K562 (cell line): ENCODE data around the gene EPHX1. TPM values are rescaled to one million over a fixed set of nuclear protein-coding genes. Genes with fewer than 3 reads are reported as not detected.
"Not testable (repeated sequence)": the region's sequence is repeated elsewhere in the genome, so short reads cannot be mapped to it uniquely, and the experiment has no call there.

ENCODE experiments used
- ATAC-seq: fragments of 200-7000 bp; cut with Tn5 transposase; 3 replicates; pipeline ENCODE4 v1.9.1; 2020; ENCODE audit warnings: moderate library complexity
- BruUV-seq: library from RNA; stranded (reverse); fragments of 400-500 nt; replicated peaks from 2 replicates; lab custom pipeline; 2021; lab: Mats Ljungman, UMichigan
- CTCF ChIA-PET: fragments of 300-600 bp; formaldehyde crosslinking; extraction: SDS; loops from one replicate; lab custom pipeline; 2021; ENCODE audit warnings: low intra/inter-chr PET ratio; lab: Yijun Ruan, JAX
- POLR2A ChIA-PET: fragments of 300-600, 350-650 bp; sonication (Branson Sonifier 250); formaldehyde crosslinking; extraction: SDS; loops from one replicate; lab custom pipeline; 2021; ENCODE audit warnings: antibody characterized with exemption, inconsistent platforms; lab: Yijun Ruan, JAX
- DNase-seq, 4 experiments: peaks; one replicate each; pipeline versions ENCODE4 v3.0.0 to v3.0.0-alpha.2; 2011 to 2018; ENCODE audit warnings: low spot score in 3 of 4, mixed read lengths in 3 of 4; ENCODE audit errors: extremely low read depth in 1 of 4
- FAIRE-seq: peaks from 2 replicates; lab custom pipeline; 2011; peaks lifted over from hg19 to GRCh38; lab: Jason Lieb, UNC
- H2AFZ ChIP-seq: 2 replicates; pipeline ENCODE4 v1.6.0; 2011; ENCODE audit warnings: low read depth, low read length, control low read depth, inconsistent platforms
- H3K27ac ChIP-seq: fragments of 200-600 bp; 3 replicates; pipeline ENCODE4 v1.8.0; 2011; ENCODE audit warnings: low read depth, mild to moderate bottlenecking, control low read depth, inconsistent platforms, low read length, moderate library complexity, mixed read lengths; ENCODE audit errors: extremely low read depth
- H3K27me3 ChIP-seq, 2 experiments: fragments of 300-600 bp in 1 of 2; 2 replicates in 1 of 2; 3 replicates in 1 of 2; pipeline versions ENCODE4 v1.6.0 to v1.8.0; 2011; ENCODE audit warnings: inconsistent platforms in 2 of 2, low read length in 2 of 2, mild to moderate bottlenecking in 1 of 2, mixed read lengths in 1 of 2, moderate library complexity in 1 of 2; ENCODE audit not compliant: control insufficient read depth in 2 of 2, insufficient read depth in 2 of 2
- H3K36me3 ChIP-seq: fragments of 300-600 bp; 3 replicates; pipeline ENCODE4 v1.8.0; 2011; ENCODE audit warnings: mild to moderate bottlenecking, low read length, inconsistent platforms; ENCODE audit not compliant: control insufficient read depth, insufficient read depth
- H3K4me1 ChIP-seq, 2 experiments: fragments of 200-600 bp in 1 of 2; replicated peaks in 1 of 2; 2 replicates in 1 of 2; 3 replicates in 1 of 2; pipeline versions ENCODE4 v1.5.1 to v1.8.0; 2011; ENCODE audit warnings: inconsistent platforms in 2 of 2, low read length in 2 of 2, mild to moderate bottlenecking in 1 of 2, mixed read lengths in 1 of 2, moderate library complexity in 1 of 2; ENCODE audit not compliant: control insufficient read depth in 2 of 2, insufficient read depth in 2 of 2
- H3K4me2 ChIP-seq: 2 replicates; pipeline ENCODE4 v1.6.1; 2011; ENCODE audit warnings: low read length, control low read depth, inconsistent platforms, mixed read lengths; ENCODE audit not compliant: insufficient read depth
- H3K4me3 ChIP-seq: fragments of 200-600 bp; sonication (generic), shearing (Covaris generic); 2 replicates; pipeline ENCODE4 v1.5.1; 2016; ENCODE audit warnings: control low read depth, inconsistent platforms
- H3K79me2 ChIP-seq: fragments of 200-600 bp; 3 replicates; pipeline ENCODE4 v1.8.0; 2011; ENCODE audit warnings: low read length, inconsistent platforms; ENCODE audit not compliant: control insufficient read depth, insufficient read depth
- H3K9ac ChIP-seq, 2 experiments: 2 replicates each; pipeline versions ENCODE4 v1.6.0 to v1.6.1; 2011; ENCODE audit warnings: low read depth in 2 of 2, low read length in 2 of 2, control low read depth in 1 of 2, inconsistent platforms in 1 of 2, mild to moderate bottlenecking in 1 of 2, mixed read lengths in 1 of 2; ENCODE audit not compliant: insufficient read depth in 1 of 2
- H3K9me1 ChIP-seq: one replicate; pipeline ENCODE4 v1.6.0; 2011; ENCODE audit warnings: inconsistent platforms, mild to moderate bottlenecking, low read length, moderate library complexity; ENCODE audit not compliant: control insufficient read depth, insufficient read depth
- H3K9me3 ChIP-seq: replicated peaks from 2 replicates; pipeline ENCODE4 v1.5.1; 2011; ENCODE audit warnings: low read depth, low read length, inconsistent platforms; ENCODE audit not compliant: control insufficient read depth, insufficient read depth
- H4K20me1 ChIP-seq: replicated peaks from 2 replicates; pipeline ENCODE4 v1.6.1; 2011; ENCODE audit warnings: low read length, inconsistent platforms, mixed read lengths; ENCODE audit not compliant: control insufficient read depth, insufficient read depth
- PHF20 ChIP-seq: fragments of 450-650 bp; IDR thresholded peaks from 2 replicates; pipeline ENCODE4 v1.6.1; 2018; ENCODE audit not compliant: partially characterized antibody
- SIN3A ChIP-seq, 2 experiments: fragments of 150-350 bp in 1 of 2; IDR thresholded peaks; 2 replicates each; pipeline ENCODE4 v1.6.1; 2011 to 2016; ENCODE audit warnings: borderline replicate concordance in 2 of 2, low read depth in 2 of 2, low read length in 2 of 2, mild to moderate bottlenecking in 2 of 2, moderate library complexity in 2 of 2; ENCODE audit not compliant: control insufficient read depth in 1 of 2
- SMAD4 ChIP-seq: fragments of 250-450 bp; sonication (Bioruptor Pico); conservative IDR thresholded peaks from 2 replicates; pipeline ENCODE4 v1.8.0; 2021; ENCODE audit warnings: inconsistent platforms, mild to moderate bottlenecking, moderate library complexity
- TFE3 ChIP-seq: fragments of 450-650 bp; formaldehyde crosslinking; IDR thresholded peaks from 2 replicates; pipeline ENCODE4 v1.4.0; 2020; ENCODE audit warnings: mild to moderate bottlenecking, mixed read lengths
- whole genome bisulfite sequencing: fragments of 100-300 bp; shearing (Covaris generic); methylation state at CpG from one replicate; pipeline ENCODE4 v1.1.6; 2016; ENCODE audit warnings: low coverage, mixed read lengths; ENCODE audit not compliant: insufficient coverage; ENCODE audit errors: missing lambda C conversion rate; 5-methylcytosine and 5-hydroxymethylcytosine counted together
- in situ Hi-C: fragments of 300-500 bp; cut with MboI; formaldehyde crosslinking; loops from 4 replicates; pipeline ENCODE4 v1.15.0; 2018; ENCODE audit warnings: inconsistent platforms, mixed read lengths
- intact Hi-C: fragments of 100-400 bp; cut with micrococcal nuclease; formaldehyde crosslinking; loops from 2 replicates; pipeline ENCODE4 v1.14.2; 2022
- polyA plus RNA-seq, 8 experiments: library from polyadenylated mRNA; depleted of rRNA in 4 of 8; stranded (reverse) in 5 of 8; unstranded in 3 of 8; fragments of >200 nt; fragmentation: Nextera tagmentation in 2 of 8; fragmentation: Illumina TruSeq in 1 of 8; extraction: Ambion mirVana in 2 of 8; extraction: Trizol in 1 of 8; gene quantifications; 2 replicates each; pipeline versions ENCODE4 v1.2.1 to v1.2.3, GENCODE V29; 2011 to 2014; ENCODE audit warnings: inconsistent platforms in 1 of 8, missing spikeins in 1 of 8
- total RNA-seq, 7 experiments: library from RNA; depleted of rRNA in 6 of 7; stranded (reverse); fragments of >200 nt in 6 of 7; fragmentation: Illumina TruSeq in 2 of 7; extraction: Trizol in 2 of 7; gene quantifications; 2 replicates each; pipeline versions ENCODE4 v1.2.1 to v1.2.3, GENCODE V29; 2011 to 2021; ENCODE audit warnings: low replicate concordance in 1 of 7

The EPHX1 gene
- total and polyA plus RNA-seq, 9 of the 15 experiments (the other 6 are each of a cell fraction or from before 2014, with no cell fraction given): 0.21 to 27.0 (median 6.7) TPM

DNA sequence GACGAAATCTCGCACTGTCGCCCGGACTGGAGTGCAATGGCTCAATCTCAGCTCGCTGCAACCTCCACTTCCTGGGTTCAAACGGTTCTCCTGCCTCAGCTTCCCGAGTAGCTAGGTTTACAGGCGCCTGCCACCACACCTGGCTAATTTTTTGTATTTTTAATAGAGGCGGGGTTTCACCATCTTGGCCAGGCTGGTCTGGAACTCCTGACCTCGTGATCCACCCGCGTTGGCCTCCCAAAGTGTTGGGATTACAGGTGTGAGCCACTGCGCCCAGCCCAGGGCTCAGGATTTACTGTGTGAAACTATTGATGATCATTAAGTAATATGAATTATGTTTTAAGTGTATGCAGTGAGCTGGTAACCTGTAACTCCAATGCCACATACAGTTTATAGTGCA lies 30.8 kb upstream of the EPHX1 start:
- H3K9me3 ChIP-seq, FAIRE-seq, intact Hi-C loops, H2AFZ ChIP-seq, ATAC-seq, H3K27ac ChIP-seq, DNase-seq, H3K27me3 ChIP-seq, BruUV-seq, H3K9me1 ChIP-seq: not testable (repeated sequence)
- H4K20me1 ChIP-seq: peaks cover 19% of the 10 kb centered on the region
- ChIA-PET CTCF (interaction anchor here (0.6 kb wide), 1 partner anchor 1321 kb away, joined by 4 read pairs; no protein-coding TSS in a partner anchor), POLR2A (interaction anchor here (0.6 to 4.0 kb wide), 11 partner anchors 10 to 306 kb away, joined by 3 to 64 read pairs (median 4); no protein-coding TSS in a partner anchor)
- peaks cover 5 to 17% of the 10 kb centered on the region in 2 experiments; a peak in 4 of 5 replicates for H3K4me1 ChIP-seq
- TF ChIP-seq PHF20 (peak; percentile 28), SIN3A (IDR thresholded peaks at IDR 0.05; ENCODE audit: borderline replicate concordance in 2 of 2, control insufficient read depth in 1 of 2, low read depth in 2 of 2, low read length in 2 of 2) (0 out of 4 replicates have a peak, but pooled peaks of 1 of the 2 experiments have one; percentile 50), TFE3 (peak; percentile 50), SMAD4 (CRISPR knock-in tag) (0 out of 2 replicates have a peak, but pooled peaks have one; percentile 20)
- peak overlapping the region; percentile 99 for H3K4me2 ChIP-seq
- peaks cover 69% of the 10 kb centered on the region for H3K79me2 ChIP-seq
- WGBS: 7% methylated on average over 13 of the region's 13 CpGs
- H3K36me3 ChIP-seq: peaks cover 56% of the 10 kb centered on the region
- peak overlapping the region; percentile 95 for H3K4me3 ChIP-seq
- in situ Hi-C loops: loop anchor here (5.0 kb wide), 1 partner anchor 302 kb away; no protein-coding TSS in a partner anchor
- peak overlapping the region; percentile 88 to 100 for H3K9ac ChIP-seq
